ENCODE measurements around the gene DTNBP1.

DNA sequence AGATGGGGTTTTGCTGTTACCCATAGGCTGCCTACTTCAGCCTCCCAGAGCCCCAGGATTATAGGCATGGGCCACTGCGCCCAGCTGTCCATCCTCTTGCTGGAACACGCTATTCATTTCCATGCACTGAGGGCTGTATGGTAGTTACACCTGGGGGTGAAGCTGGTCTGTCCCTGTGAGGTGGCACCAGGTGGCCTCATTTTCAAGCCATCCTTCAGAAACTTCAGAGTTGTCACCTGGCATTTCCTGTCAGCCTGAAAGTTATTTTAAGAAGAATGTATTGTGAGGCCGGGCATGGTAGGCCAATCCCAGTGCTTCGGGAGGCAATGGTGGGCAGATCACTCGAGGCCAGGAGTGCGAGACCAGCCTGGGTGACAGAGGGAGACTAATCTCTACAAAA is 147.6 kb downstream of the DTNBP1 start:
- TF ChIP-seq, protein P1, sequence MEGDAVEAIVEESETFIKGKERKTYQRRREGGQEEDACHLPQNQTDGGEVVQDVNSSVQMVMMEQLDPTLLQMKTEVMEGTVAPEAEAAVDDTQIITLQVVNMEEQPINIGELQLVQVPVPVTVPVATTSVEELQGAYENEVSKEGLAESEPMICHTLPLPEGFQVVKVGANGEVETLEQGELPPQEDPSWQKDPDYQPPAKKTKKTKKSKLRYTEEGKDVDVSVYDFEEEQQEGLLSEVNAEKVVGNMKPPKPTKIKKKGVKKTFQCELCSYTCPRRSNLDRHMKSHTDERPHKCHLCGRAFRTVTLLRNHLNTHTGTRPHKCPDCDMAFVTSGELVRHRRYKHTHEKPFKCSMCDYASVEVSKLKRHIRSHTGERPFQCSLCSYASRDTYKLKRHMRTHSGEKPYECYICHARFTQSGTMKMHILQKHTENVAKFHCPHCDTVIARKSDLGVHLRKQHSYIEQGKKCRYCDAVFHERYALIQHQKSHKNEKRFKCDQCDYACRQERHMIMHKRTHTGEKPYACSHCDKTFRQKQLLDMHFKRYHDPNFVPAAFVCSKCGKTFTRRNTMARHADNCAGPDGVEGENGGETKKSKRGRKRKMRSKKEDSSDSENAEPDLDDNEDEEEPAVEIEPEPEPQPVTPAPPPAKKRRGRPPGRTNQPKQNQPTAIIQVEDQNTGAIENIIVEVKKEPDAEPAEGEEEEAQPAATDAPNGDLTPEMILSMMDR (IDR thresholded peaks at IDR 0.05; ENCODE audit: low read length): no peak
- TF ChIP-seq EZH2 (optimal IDR thresholded peaks at IDR 0.05; ENCODE audit: low read depth, low read length): no peak
